Measurements from ENCODE around the gene BUD31.

The BUD31 gene

DNA sequence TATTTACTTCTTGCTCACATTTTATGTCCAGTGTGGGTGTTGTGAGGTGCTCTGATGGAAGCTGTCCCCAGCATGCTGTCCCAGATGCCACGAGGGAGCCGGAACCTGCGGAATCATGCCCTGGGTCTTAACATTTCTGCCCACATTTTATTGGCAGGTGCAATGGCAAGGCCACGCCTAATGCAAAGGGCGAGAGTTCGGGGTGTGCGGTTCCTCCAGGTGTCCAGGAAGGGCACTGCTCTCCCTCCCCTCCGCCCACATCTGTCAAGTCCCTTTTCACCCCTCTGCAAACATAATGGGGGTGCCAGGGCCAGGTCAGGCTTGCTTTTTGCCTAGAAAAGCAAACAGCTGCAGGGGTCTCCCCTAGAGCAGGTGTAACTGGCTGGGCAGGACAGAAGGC, 16.7 kb upstream of the BUD31 start:
- TF ChIP-seq, protein P1, sequence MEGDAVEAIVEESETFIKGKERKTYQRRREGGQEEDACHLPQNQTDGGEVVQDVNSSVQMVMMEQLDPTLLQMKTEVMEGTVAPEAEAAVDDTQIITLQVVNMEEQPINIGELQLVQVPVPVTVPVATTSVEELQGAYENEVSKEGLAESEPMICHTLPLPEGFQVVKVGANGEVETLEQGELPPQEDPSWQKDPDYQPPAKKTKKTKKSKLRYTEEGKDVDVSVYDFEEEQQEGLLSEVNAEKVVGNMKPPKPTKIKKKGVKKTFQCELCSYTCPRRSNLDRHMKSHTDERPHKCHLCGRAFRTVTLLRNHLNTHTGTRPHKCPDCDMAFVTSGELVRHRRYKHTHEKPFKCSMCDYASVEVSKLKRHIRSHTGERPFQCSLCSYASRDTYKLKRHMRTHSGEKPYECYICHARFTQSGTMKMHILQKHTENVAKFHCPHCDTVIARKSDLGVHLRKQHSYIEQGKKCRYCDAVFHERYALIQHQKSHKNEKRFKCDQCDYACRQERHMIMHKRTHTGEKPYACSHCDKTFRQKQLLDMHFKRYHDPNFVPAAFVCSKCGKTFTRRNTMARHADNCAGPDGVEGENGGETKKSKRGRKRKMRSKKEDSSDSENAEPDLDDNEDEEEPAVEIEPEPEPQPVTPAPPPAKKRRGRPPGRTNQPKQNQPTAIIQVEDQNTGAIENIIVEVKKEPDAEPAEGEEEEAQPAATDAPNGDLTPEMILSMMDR (conservative IDR thresholded peaks at IDR 0.05; ENCODE audit: low read depth, low read length) = no peak
- Histone ChIP-seq H2AFZ (ENCODE audit: low read depth) (no peak overlapping the region), H3K9ac (peak overlapping the region; percentile 34; the same call in 1 of the 2 replicates), H3K4me1 (ENCODE audit: low read depth, poor library complexity, severe bottlenecking) (peaks cover 23% of the 10 kb centered on the region), H3K4me2 (peak overlapping the region; percentile 87), H3K27ac (peak overlapping the region; percentile 49; the same call in 1 of the 2 replicates), H3K27me3 (ENCODE audit: insufficient read depth, low read depth) (no peaks in the 10 kb centered on the region), H3K79me2 (ENCODE audit: insufficient read depth, low read depth) (no peaks in the 10 kb centered on the region; the same call in 1 of the 2 replicates), H3K36me3 (ENCODE audit: insufficient read depth) (no peaks in the 10 kb centered on the region), H3K4me3 (IDR thresholded peaks at IDR 0.05; ENCODE audit: insufficient read depth, low read depth, low read length) (no peak overlapping the region), H4K20me1 (ENCODE audit: insufficient read depth) (0 out of 2 replicates have a peak, but pooled peaks cover 3% of the 10 kb centered on the region)

DNA sequence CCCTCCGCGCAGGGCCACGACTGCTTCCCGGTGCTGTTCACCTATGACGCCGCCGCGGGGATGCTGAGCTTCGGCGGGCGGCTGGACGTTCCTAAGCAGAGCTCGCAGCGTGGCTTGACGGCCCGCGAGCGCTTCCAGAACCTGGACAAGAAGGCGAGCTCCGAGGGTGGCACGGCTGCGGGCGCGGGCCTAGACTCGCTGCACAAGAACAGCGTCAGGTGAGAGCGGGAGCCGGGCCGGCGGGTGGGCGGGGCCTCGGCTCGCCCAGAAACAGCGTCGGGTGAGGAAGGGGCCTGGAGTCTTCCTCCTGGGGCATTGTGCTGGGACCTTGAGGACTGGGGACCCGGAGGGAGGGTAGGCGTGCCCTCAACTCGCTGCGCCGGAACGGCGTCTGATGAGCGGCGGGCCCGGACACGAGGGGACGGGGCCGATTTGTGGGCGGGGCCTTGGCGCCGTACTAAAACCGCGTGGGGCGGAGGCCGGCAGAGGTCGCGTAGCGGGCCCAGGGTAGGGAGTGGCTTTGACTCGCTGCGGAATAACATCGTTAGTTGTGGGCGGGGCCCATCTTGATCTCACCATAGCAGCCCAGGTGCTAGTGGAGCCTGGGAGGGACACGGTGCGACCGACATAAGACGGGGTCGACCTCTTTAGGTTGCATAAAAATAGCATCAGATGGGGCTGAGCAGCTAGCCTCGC, 16.0 kb upstream of the BUD31 start:
- no peaks in the 10 kb centered on the region for H3K27me3 ChIP-seq (ENCODE audit: insufficient read depth, low read depth)
- 0 out of 2 replicates have a peak, but pooled peaks cover 3% of the 10 kb centered on the region for H4K20me1 ChIP-seq (ENCODE audit: insufficient read depth)
- H3K36me3 ChIP-seq (ENCODE audit: insufficient read depth) = no peaks in the 10 kb centered on the region
- TF ChIP-seq, protein P1 (conservative IDR thresholded peaks at IDR 0.05; ENCODE audit: low read depth, low read length) = no peak
- peak overlapping the region; percentile 87 for H3K4me2 ChIP-seq
- H3K4me3 ChIP-seq (IDR thresholded peaks at IDR 0.05; ENCODE audit: insufficient read depth, low read depth, low read length) = no peak overlapping the region
- H2AFZ ChIP-seq (ENCODE audit: low read depth) = no peak overlapping the region; the same call in 1 of the 2 replicates
- peaks cover 23% of the 10 kb centered on the region for H3K4me1 ChIP-seq (ENCODE audit: low read depth, poor library complexity, severe bottlenecking)
- peak overlapping the region; percentile 34; the same call in 1 of the 2 replicates for H3K9ac ChIP-seq
- H3K27ac ChIP-seq = peak overlapping the region; percentile 49
- H3K79me2 ChIP-seq (ENCODE audit: insufficient read depth, low read depth) = no peaks in the 10 kb centered on the region; the same call in 1 of the 2 replicates

DNA sequence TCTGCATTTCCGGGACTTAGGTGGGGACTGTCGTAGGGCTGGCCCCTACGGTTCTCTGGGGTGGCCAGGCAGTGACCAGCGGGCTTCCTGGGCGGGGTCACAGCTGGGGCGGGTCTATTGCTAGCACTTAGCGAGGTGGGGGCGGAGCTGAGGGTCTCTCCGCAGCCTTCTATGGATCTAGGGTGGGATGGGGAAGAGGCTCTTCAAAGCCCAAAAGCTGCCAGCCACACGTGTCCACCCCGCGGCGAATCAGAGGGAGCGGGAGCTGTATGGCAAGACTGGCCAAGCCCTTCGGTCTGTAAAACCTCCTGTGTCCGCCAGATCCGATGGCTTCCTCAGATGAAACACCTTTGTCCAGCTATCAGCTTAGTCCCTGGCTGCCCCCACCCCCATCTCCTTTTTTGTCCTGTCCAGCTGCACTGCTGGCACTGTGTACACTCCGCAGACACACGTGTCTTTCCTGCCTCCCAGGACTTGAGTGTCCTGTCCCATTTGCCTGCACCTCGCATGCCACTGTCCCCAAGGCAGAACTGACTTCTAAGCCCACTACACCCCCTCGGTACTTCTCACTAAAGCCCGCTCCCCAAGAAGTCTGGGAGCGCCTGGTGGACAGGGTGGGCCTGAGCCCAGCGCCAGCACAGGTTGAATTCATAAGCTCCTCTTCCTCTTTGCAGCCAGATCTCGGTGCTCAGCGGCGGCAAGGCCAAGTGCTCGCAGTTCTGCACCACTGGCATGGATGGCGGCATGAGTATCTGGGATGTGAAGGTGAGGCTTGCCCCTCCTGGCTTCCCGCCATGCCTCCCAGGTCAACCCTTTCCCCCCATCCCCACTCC, 15.2 kb upstream of the BUD31 start:
- Histone ChIP-seq H3K36me3 (ENCODE audit: insufficient read depth) (no peaks in the 10 kb centered on the region), H2AFZ (ENCODE audit: low read depth) (no peak overlapping the region), H3K4me3 (IDR thresholded peaks at IDR 0.05; ENCODE audit: insufficient read depth, low read depth, low read length) (no peak overlapping the region), H3K4me2 (peak overlapping the region; percentile 87), H4K20me1 (ENCODE audit: insufficient read depth) (0 out of 2 replicates have a peak, but pooled peaks cover 3% of the 10 kb centered on the region), H3K27ac (peak overlapping the region; percentile 49; the same call in 1 of the 2 replicates), H3K4me1 (ENCODE audit: low read depth, poor library complexity, severe bottlenecking) (peaks cover 23% of the 10 kb centered on the region), H3K9ac (peak overlapping the region; percentile 34; the same call in 1 of the 2 replicates), H3K79me2 (ENCODE audit: insufficient read depth, low read depth) (no peaks in the 10 kb centered on the region; the same call in 1 of the 2 replicates), H3K27me3 (ENCODE audit: insufficient read depth, low read depth) (no peaks in the 10 kb centered on the region)
- TF ChIP-seq, protein P1 (conservative IDR thresholded peaks at IDR 0.05; ENCODE audit: low read depth, low read length) = no peak

DNA sequence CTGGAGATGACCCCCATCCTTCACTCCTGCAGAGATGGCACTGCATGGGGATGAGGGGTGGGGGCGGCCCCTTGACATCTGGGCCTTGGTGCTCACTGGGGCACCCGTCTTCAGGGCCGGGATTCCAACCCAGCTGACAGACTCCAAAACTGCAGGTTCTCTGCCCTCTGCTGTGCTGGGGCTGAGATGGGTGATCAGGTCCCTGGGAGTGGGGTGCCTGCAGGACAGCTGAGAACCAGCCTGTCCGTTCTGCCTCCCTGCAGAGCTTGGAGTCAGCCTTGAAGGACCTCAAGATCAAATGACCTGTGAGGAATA, 14.6 kb upstream of the BUD31 start:
- Histone ChIP-seq H3K79me2 (ENCODE audit: insufficient read depth, low read depth) (no peaks in the 10 kb centered on the region; the same call in 1 of the 2 replicates), H3K36me3 (ENCODE audit: insufficient read depth) (no peaks in the 10 kb centered on the region), H4K20me1 (ENCODE audit: insufficient read depth) (0 out of 2 replicates have a peak, but pooled peaks cover 3% of the 10 kb centered on the region), H2AFZ (ENCODE audit: low read depth) (no peak overlapping the region), H3K27ac (no peak overlapping the region; the same call in 1 of the 2 replicates), H3K4me3 (IDR thresholded peaks at IDR 0.05; ENCODE audit: insufficient read depth, low read depth, low read length) (no peak overlapping the region), H3K9ac (no peak overlapping the region), H3K4me2 (peak overlapping the region; percentile 87; the same call in 1 of the 2 replicates), H3K4me1 (ENCODE audit: low read depth, poor library complexity, severe bottlenecking) (peaks cover 23% of the 10 kb centered on the region), H3K27me3 (ENCODE audit: insufficient read depth, low read depth) (no peaks in the 10 kb centered on the region)
- TF ChIP-seq, protein P1 (conservative IDR thresholded peaks at IDR 0.05; ENCODE audit: low read depth, low read length) = no peak

All from KMS-11 (cell line).